CD4-positive, alpha-beta T cell treated with Interferon gamma for 1 hour (primary cell): ENCODE measurements around the gene EDC4.
"Not testable (repeated sequence)": the region's sequence is repeated elsewhere in the genome, so short reads cannot be mapped to it uniquely, and the experiment has no call there.

Experiments
- DNase-seq: peaks from one replicate; pipeline ENCODE4 v3.0.0-alpha.2; 2020

EDC4 gene

GRCh38 chr16:67853670-67854069 is 19.2 kb upstream of the EDC4 start:
- no peak for DNase-seq

DNA sequence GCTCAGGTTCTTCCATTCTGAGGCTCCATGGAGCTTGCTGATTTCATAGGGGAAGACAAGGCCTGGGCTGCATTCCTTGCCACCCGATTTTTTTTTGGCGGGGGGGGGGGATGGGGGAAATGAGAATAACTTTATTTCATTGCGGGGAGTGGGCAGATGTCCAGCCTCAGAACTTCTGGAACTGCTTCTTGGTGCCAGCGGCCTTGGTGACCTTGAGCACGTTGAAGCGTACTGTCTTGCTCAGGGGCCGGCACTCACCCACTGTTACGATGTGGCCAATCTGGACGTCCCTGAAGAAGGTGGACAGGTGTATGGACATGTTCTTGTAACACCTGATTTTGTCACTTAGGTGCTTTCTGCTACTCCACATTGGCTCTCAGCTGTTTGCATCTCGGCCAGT is 17.1 kb upstream of the EDC4 start:
- DNase-seq, result no peak

GRCh38 chr16:67856927-67857546 is 15.8 kb upstream of the EDC4 start:
- no peak for DNase-seq

GRCh38 chr16:67857547-67858233 is 15.2 kb upstream of the EDC4 start:
- peak; percentile 44 for DNase-seq

DNA sequence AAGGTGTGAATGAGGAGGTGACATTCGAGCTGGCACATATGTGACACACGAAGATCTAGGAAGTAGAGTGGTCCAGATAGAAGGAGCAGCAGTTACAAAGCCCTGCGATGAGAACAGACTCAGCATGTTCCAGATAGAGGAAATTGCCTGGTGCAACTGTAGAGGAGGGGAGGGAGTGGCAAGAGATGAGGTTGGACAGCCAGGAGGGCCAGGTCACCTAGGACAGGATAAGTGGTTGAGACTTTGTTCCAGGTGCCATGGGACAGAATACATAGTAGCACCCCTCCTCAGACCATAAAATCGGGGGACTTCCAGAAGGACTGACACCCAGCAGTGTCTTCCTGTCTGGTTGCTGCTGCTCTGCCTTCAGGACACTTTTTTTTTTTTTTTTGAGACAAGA is 14.4 kb upstream of the EDC4 start:
- DNase-seq, result no peak

GRCh38 chr16:67860589-67861398 is 12.1 kb upstream of the EDC4 start:
- DNase-seq, result no peak

GRCh38 chr16:67861877-67862276 is 11.0 kb upstream of the EDC4 start:
- no peak for DNase-seq

- no peak for DNase-seq
Measured at GRCh38 chr16:67862623-67863583, 9.9 kb upstream of the EDC4 start.

GRCh38 chr16:67864044-67864443 is 8.8 kb upstream of the EDC4 start:
- DNase-seq, result not testable (repeated sequence)

- no peak for DNase-seq
Measured at GRCh38 chr16:67864594-67864993, 8.3 kb upstream of the EDC4 start.

GRCh38 chr16:67865318-67865717 is 7.5 kb upstream of the EDC4 start:
- DNase-seq, result peak; percentile 21

GRCh38 chr16:67868290-67868689 is 4.6 kb upstream of the EDC4 start:
- DNase-seq, result no peak

DNA sequence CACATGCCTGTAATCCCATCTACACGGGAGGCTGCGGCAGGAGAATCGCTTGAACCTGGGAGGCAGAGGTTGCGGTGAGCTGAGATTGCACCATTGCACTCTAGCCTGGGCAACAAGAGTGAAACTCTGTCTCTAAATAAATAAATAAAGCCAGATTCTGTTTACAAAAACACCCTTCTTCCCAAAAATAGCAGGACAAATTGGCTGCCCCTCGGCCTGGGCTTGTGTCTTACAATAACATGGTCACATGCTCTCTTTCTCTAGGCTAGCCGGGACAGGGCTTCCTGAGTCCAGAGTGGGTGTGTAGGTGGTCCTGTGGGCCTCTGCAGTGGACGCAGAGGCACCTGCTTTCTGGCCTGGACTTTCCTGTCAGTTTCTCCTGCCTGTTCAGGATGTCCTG is 3.2 kb upstream of the EDC4 start:
- no peak for DNase-seq

- DNase-seq, result no peak
Measured at GRCh38 chr16:67871256-67871655, 1.6 kb upstream of the EDC4 start.

DNA sequence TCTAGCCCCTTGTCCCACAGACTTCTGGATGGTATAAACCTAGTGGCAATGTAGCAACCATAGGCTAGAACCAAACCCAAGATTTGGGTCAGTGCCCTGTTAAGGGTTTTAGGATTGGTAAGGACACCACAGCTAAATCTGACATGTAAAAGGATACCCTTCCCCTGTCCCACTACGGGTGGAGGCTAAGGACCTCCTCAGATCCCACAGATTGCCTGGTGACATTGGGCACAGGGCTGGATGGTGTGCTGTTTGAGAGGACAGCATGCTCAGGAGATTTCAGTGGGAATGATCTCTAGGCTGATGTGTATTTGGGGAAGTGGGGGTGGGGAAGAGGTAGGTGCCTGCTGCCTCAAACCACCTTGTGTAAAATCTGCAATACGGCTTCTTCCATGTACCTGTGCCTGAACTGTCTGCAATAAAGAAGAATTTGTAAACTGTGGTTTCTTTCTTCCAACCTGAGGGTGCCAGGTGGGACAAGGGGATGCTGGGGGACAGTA is 671 bp upstream of the EDC4 start:
- no peak for DNase-seq

GRCh38 chr16:67873435-67874370 is 851 bp downstream of the EDC4 start:
- no peak for DNase-seq

DNA sequence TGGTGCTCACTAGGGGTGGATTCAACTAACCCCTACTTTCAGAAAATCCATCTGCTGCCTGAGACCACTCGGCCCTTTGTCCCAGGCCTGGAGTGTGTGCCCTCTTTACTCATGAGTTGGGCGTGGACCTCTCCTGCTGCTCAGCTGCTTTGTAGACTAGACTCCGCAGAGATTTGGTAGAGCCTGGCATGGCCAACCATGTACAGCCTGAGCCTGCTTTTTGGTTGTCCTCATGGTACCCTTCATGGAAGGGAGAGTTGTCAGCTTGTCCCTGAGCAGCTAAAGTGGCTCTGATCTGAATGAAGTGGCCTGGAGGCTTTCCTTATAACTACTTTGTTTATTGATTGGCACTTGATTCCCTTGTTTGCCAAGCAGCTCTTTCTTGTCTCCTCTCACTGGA is 1.5 kb downstream of the EDC4 start:
- DNase-seq, result no peak

GRCh38 chr16:67877064-67877463 is 4.2 kb downstream of the EDC4 start:
- no peak for DNase-seq

- no peak for DNase-seq
Measured at GRCh38 chr16:67878232-67878631, 5.4 kb downstream of the EDC4 start.

GRCh38 chr16:67878846-67879245 is 6.0 kb downstream of the EDC4 start:
- no peak for DNase-seq

- no peak for DNase-seq
Measured at GRCh38 chr16:67879462-67879861, 6.6 kb downstream of the EDC4 start.

DNA sequence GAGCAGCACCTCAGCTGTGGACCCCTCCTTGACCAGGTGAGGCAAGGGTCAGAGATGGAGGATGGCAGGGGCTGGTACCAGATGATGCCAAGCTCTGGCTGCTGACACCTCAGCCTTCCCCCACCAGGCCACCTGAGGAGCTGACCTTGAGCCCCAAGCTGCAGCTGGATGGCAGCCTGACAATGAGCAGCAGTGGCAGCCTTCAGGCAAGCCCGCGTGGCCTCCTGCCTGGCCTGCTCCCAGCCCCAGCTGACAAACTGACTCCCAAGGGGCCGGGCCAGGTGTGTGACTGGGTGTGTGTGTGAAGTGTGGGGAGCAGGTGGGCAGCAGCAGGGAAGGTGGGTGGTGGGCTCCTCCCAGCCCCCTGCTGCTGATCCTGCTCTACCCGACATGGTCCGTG is 7.1 kb downstream of the EDC4 start:
- no peak for DNase-seq
